Activated naive CD4-positive, alpha-beta T cell treated with anti-CD3 and anti-CD28 coated beads, Interleukin-2, amount 50 U/mL, for 16 hours (primary cell): ENCODE measurements around the gene SH2D3C.
"Not testable (repeated sequence)": the region's sequence is repeated elsewhere in the genome, so short reads cannot be mapped to it uniquely, and the experiment has no call there.

Experiments used
- DNase-seq: peaks from one replicate; pipeline ENCODE4 v3.0.0-alpha.2; 2020

Gene SH2D3C

GRCh38 chr9:127783111-127784008 lies 4.9 kb upstream of the SH2D3C start:
- peak; percentile 48 for DNase-seq

- DNase-seq: no peak
These were observed 3.3 kb upstream of the SH2D3C start for GRCh38 chr9:127781806-127782205.

- not testable (repeated sequence) for DNase-seq
These were observed 2.4 kb upstream of the SH2D3C start for GRCh38 chr9:127780909-127781308.

GRCh38 chr9:127780126-127780885 lies 1.8 kb upstream of the SH2D3C start:
- no peak for DNase-seq

GRCh38 chr9:127779136-127779981 lies 893 bp upstream of the SH2D3C start:
- DNase-seq: peak; percentile 60

- no peak for DNase-seq
These were observed 992 bp downstream of the SH2D3C start for GRCh38 chr9:127777368-127777980.

GRCh38 chr9:127776924-127777289 lies 1.6 kb downstream of the SH2D3C start:
- no peak for DNase-seq

- peak; percentile 76 for DNase-seq
These were observed 2.1 kb downstream of the SH2D3C start for GRCh38 chr9:127776195-127776923.

- DNase-seq: no peak
These were observed 4.5 kb downstream of the SH2D3C start for GRCh38 chr9:127773981-127774380.

- no peak for DNase-seq
These were observed 5.2 kb downstream of the SH2D3C start for GRCh38 chr9:127773272-127773671.

GRCh38 chr9:127772603-127773002 lies 5.9 kb downstream of the SH2D3C start:
- DNase-seq: no peak

- DNase-seq: no peak
These were observed 6.8 kb downstream of the SH2D3C start for GRCh38 chr9:127771570-127772189.

- peak; percentile 95 for DNase-seq
These were observed 7.4 kb downstream of the SH2D3C start for GRCh38 chr9:127770905-127771569.

- no peak for DNase-seq
These were observed 7.9 kb downstream of the SH2D3C start for GRCh38 chr9:127770583-127770904.

- DNase-seq: no peak
These were observed 8.4 kb downstream of the SH2D3C start for GRCh38 chr9:127769929-127770582.

- no peak for DNase-seq
These were observed 9.4 kb downstream of the SH2D3C start for GRCh38 chr9:127769101-127769500.

GRCh38 chr9:127768698-127769097 lies 9.8 kb downstream of the SH2D3C start:
- no peak for DNase-seq

GRCh38 chr9:127767909-127768331 lies 10.5 kb downstream of the SH2D3C start:
- no peak for DNase-seq

GRCh38 chr9:127767410-127767809 lies 11.1 kb downstream of the SH2D3C start:
- no peak for DNase-seq

GRCh38 chr9:127765418-127765817 lies 13.0 kb downstream of the SH2D3C start:
- no peak for DNase-seq
